DLD1 (cell line): ENCODE measurements around the gene ALPK3.
"Not testable (repeated sequence)": the region's sequence is repeated elsewhere in the genome, so short reads cannot be mapped to it uniquely, and the experiment has no call there.

Experiments used
- in situ Hi-C: cut with HindIII; loops from 2 replicates; pipeline ENCODE4 v1.10.0; 2017; ENCODE audit warnings: low sequenced_read_pairs

Gene ALPK3

GRCh38 chr15:84840255-84840654 is 23.1 kb downstream of the ALPK3 start:
- in situ Hi-C loops = no loop called here

- in situ Hi-C loops = no loop called here
Measured at GRCh38 chr15:84840741-84841429, 23.7 kb downstream of the ALPK3 start.

- in situ Hi-C loops = no loop called here
Measured at GRCh38 chr15:84842781-84843180, 25.6 kb downstream of the ALPK3 start.

GRCh38 chr15:84844964-84845363 is 27.8 kb downstream of the ALPK3 start:
- in situ Hi-C loops = no loop called here

DNA sequence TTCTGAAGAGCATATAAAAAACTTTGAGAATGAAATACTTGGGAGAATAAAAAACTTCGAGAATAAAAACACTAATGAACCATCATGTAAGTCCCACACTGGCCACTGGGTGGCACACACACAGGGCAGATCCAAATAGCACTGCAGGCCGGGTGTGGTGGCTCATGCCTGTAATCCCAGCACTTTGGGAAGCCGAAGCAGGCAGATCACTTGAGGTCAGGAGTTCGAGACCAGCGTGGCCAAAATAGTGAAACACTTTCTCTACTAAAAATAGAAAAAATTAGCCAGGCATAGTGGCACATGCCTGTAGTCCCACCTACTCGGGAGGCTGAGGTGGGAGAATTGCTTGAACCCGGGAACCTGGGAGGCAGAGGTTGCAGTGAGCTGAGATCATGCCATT is 28.5 kb downstream of the ALPK3 start:
- in situ Hi-C loops = not testable (repeated sequence)

GRCh38 chr15:84846269-84846668 is 29.1 kb downstream of the ALPK3 start:
- in situ Hi-C loops = no loop called here

- in situ Hi-C loops = no loop called here
Measured at GRCh38 chr15:84847382-84847781, 30.2 kb downstream of the ALPK3 start.

DNA sequence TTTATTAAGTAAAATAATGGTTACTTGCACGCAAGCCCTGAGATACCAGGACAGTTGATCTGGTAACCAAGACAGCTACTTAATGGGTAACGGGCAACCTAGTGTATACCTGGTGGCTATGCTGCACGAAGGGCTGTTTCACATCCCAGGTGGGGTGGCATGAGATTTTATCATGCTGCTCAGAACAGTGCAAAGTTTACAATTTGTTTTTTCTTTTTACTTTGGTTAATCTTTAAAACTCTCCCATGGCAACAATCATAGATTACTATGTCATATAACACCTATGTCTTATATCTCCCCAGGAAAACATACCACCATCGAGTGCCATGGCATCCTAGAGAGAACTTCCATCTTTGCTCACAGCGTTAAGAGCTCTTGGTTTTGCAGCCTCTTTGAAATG is 35.1 kb downstream of the ALPK3 start:
- in situ Hi-C loops = no loop called here

GRCh38 chr15:84855136-84855535 is 38.0 kb downstream of the ALPK3 start:
- in situ Hi-C loops = no loop called here

DNA sequence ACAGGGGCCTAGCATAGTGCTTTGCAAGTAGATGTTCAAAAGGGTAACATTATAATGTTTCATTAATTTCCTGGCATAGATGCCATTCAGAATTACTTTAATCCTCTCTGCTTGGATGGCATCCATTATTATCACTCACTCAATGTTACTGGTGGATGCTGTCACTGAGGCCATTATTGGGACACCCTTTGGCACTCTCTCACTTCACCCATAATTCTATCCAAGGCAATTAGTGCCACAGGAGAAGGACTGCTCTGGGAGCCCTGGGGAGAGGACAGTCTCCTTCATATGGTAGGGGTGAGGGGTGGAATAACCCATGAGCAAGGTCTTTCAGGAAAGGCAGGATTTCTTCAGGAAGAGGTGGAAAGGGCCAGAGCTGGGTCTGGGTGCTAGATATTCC is 38.6 kb downstream of the ALPK3 start:
- in situ Hi-C loops = no loop called here

GRCh38 chr15:84856731-84857417 is 39.7 kb downstream of the ALPK3 start:
- in situ Hi-C loops = no loop called here

GRCh38 chr15:84857418-84858004 is 40.4 kb downstream of the ALPK3 start:
- in situ Hi-C loops = no loop called here

GRCh38 chr15:84858231-84858630 is 41.1 kb downstream of the ALPK3 start:
- in situ Hi-C loops = no loop called here

DNA sequence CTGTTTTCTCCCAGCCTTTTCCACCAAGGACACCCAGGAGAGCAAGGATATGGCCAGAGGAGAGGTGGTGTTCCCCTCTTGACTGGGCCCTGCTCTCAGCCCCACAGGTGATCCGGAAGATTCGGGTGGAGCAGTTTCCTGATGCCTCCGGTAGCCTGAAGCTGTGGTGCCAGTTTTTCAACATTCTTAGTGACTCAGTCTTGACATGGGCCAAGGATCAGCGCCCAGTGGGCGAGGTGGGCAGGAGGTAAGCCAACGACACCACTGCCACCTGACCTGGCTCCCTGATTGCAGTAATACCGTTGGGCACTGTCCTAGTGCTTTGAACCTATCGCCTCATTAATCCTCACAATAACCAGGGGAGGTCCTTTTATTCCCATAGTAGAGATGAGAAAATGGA is 42.0 kb downstream of the ALPK3 start:
- in situ Hi-C loops = no loop called here

GRCh38 chr15:84859651-84860050 is 42.5 kb downstream of the ALPK3 start:
- in situ Hi-C loops = no loop called here

- in situ Hi-C loops = no loop called here
Measured at GRCh38 chr15:84861781-84862180, 44.6 kb downstream of the ALPK3 start.

DNA sequence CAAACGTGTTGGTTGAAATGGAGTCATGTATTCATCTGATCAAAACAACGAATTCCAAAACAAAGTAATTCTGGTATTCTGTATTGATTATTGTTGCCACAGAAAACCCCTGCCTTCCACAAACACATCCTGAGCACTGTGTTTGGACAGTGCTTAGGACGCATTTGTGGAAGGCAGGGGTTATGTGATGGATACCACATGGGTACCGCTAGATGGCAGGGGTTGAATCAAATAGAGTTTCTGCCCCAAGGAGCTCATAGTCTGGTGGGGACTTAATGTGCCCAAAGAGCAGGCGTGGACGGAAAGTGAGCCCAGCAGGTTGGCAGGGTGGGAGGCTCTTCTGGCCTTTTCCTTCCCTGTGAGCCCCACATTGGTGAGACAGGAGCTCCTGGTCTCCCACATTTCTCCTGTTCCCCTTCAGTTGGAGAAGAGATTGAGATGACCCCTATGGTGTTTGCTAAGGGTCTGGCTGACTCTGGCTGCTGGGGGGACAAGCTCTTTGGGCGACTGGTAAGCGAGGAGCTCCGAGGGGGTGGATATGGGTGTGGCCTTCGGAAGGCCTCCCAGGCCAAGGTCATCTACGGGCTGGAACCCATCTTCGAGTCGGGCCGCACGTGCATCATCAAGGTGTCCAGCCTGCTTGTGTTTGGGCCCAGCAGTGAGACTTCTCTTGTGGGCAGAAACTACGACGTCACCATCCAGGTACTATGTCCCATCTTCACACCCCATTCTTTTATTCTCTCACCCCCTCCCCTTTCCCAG is 45.2 kb downstream of the ALPK3 start:
- in situ Hi-C loops = no loop called here

DNA sequence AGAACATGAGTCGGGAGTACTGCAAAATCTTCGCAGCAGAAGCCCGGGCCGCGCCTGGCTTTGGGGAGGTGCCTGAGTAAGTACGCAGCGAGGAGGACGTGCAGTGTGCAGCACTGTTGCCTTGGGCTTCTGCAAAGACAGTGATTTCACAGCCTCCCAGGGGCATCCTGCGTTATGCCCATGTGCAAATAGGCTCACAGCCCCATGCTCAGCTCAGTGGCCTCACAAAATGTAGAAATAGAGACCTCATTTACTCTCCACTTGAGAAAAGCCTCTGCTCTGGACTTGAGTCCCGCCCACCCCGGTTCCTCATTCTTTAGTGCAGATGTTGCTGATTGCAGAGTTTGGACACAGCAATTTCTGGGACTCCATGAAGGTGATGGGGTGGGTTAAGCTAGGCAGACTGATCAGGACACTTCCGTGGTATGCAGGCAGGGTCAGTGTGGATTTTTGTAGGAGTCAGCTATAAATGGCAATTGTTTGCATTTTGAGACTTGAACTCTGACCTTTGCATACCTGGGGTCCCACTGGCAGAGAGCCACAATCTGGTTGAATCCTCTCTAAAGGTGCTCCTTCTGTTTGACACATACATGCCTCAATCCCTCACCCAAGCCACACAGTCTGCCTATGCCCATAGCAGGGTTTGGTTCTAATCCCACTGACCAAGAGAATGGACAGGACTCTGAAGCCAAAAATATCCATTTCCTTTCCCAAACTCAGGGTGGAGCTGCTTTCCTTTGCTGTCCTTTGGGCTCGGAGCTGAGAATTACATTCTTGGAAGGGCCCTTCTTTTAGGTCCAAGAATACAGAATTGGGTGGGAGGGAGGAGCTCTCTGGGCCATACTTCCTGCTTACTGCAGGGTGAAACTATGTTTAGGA is 46.6 kb downstream of the ALPK3 start:
- in situ Hi-C loops = no loop called here

GRCh38 chr15:84864444-84864795 is 47.3 kb downstream of the ALPK3 start:
- in situ Hi-C loops = no loop called here

- in situ Hi-C loops = no loop called here
Measured at GRCh38 chr15:84865074-84865569, 48.0 kb downstream of the ALPK3 start.
